Astrocyte (in vitro differentiated cells and primary cell): ENCODE data around the gene TMEM132E.

Source experiments
- EZH2 ChIP-seq: IDR thresholded peaks from 2 replicates; pipeline ENCODE4 v1.6.1; 2012; ENCODE audit warnings: mild to moderate bottlenecking, low read length, inconsistent platforms; ENCODE audit not compliant: insufficient read depth
- TF ChIP-seq, protein P1 (sequence below): IDR thresholded peaks from 2 replicates; pipeline ENCODE4 v1.5.1; 2011; ENCODE audit warnings: low read depth, mild to moderate bottlenecking, inconsistent platforms, low read length, moderate library complexity; ENCODE audit not compliant: insufficient read depth

DNA sequence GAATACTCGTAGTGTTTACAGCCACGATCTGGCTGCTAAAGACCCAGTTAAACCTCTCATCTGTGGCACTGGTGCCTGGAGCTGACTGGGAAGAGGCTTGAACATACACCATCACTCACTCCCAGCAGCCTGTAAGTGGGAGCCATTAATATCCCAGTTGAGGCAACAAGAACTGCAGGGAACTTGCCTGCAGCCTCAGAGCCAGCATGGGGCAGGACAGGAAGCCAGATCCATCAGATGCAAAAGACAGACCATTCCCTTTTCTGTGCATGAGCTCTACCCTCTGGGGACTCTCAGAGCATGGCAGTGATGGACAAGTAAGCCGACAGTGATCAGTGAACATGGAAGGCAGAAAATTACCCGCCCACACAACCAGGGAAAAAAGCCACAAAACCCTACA lies 91.8 kb downstream of the TMEM132E start:
- TF ChIP-seq, protein P1, sequence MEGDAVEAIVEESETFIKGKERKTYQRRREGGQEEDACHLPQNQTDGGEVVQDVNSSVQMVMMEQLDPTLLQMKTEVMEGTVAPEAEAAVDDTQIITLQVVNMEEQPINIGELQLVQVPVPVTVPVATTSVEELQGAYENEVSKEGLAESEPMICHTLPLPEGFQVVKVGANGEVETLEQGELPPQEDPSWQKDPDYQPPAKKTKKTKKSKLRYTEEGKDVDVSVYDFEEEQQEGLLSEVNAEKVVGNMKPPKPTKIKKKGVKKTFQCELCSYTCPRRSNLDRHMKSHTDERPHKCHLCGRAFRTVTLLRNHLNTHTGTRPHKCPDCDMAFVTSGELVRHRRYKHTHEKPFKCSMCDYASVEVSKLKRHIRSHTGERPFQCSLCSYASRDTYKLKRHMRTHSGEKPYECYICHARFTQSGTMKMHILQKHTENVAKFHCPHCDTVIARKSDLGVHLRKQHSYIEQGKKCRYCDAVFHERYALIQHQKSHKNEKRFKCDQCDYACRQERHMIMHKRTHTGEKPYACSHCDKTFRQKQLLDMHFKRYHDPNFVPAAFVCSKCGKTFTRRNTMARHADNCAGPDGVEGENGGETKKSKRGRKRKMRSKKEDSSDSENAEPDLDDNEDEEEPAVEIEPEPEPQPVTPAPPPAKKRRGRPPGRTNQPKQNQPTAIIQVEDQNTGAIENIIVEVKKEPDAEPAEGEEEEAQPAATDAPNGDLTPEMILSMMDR, result no peak
- no peak for TF ChIP-seq EZH2
